Measurements from ENCODE around the gene IGFBP5. TPM values are rescaled to one million over a fixed set of nuclear protein-coding genes. Genes with fewer than 3 reads are reported as not detected.

IGFBP5 gene
- total RNA-seq, 4 donors from 2014 or later = 313 to 1,402 (median 682) TPM

- no peak for ATAC-seq
- peaks cover 4 to 28% (median 5%) of the 10 kb centered on the region in 3 donors for H3K4me1 ChIP-seq
- H3K4me3 ChIP-seq = no peak overlapping the region
Observed at GRCh38 chr2:216732334-216732733, 37.0 kb upstream of the IGFBP5 start.

GRCh38 chr2:216731465-216731864, 36.1 kb upstream of the IGFBP5 start:
- H3K4me1 ChIP-seq = peaks cover 4 to 19% (median 5%) of the 10 kb centered on the region in 3 donors
- no peaks in the 10 kb centered on the region for H3K36me3 ChIP-seq
- 40 to 83% methylated on average over 1 to 5 of the region's 5 CpGs for WGBS, 2 donors (ENCODE audit: low coverage in 1 of 2)
- no peak overlapping the region for H3K27ac ChIP-seq
- TF ChIP-seq EP300 (IDR thresholded peaks at IDR 0.05) (no peak), CTCF (IDR thresholded peaks at IDR 0.05) (no peak), POLR2AphosphoS5 (IDR thresholded peaks at IDR 0.05) (no peak), POLR2A (IDR thresholded peaks at IDR 0.05) (no peak)
- ATAC-seq = no peak
- no peak overlapping the region for H3K4me3 ChIP-seq
- no peaks in the 10 kb centered on the region for H3K9me3 ChIP-seq
- H3K27me3 ChIP-seq = no peaks in the 10 kb centered on the region

More at GRCh38 chr2:216732334-216732733, 37.0 kb upstream of the IGFBP5 start:
- TF ChIP-seq POLR2A (IDR thresholded peaks at IDR 0.05) (no peak), POLR2AphosphoS5 (IDR thresholded peaks at IDR 0.05) (no peak), EP300 (IDR thresholded peaks at IDR 0.05) (no peak)
- Histone ChIP-seq H3K9me3 (no peaks in the 10 kb centered on the region), H3K27me3 (no peaks in the 10 kb centered on the region), H3K36me3 (no peaks in the 10 kb centered on the region), H3K27ac (no peak overlapping the region)
- WGBS, 2 donors (ENCODE audit: low coverage in 1 of 2) = 72% methylated on average over 4 of the region's 7 CpGs; no CpG with 5 or more reads in 1 of the 2 donors

- 77 to 88% methylated on average over 1 to 5 of the region's 5 CpGs for WGBS, 2 donors (ENCODE audit: low coverage in 1 of 2)
- Histone ChIP-seq H3K27me3 (no peaks in the 10 kb centered on the region), H3K4me1 (peaks cover 4 to 13% (median 5%) of the 10 kb centered on the region in 3 donors), H3K36me3 (no peaks in the 10 kb centered on the region), H3K27ac (no peak overlapping the region), H3K9me3 (no peaks in the 10 kb centered on the region), H3K4me3 (no peak overlapping the region)
- TF ChIP-seq EP300 (IDR thresholded peaks at IDR 0.05) (no peak), CTCF (IDR thresholded peaks at IDR 0.05) (no peak)
- ATAC-seq = no peak
Observed at GRCh38 chr2:216730871-216731270, 35.5 kb upstream of the IGFBP5 start.

- TF ChIP-seq POLR2A (IDR thresholded peaks at IDR 0.05) (no peak), EP300 (IDR thresholded peaks at IDR 0.05) (no peak), CTCF (IDR thresholded peaks at IDR 0.05) (no peak), POLR2AphosphoS5 (IDR thresholded peaks at IDR 0.05) (no peak)
- 83 to 93% methylated on average over 6 of the region's 8 CpGs for WGBS, 2 donors (ENCODE audit: low coverage in 1 of 2)
Observed at GRCh38 chr2:216727346-216728122, 32.2 kb upstream of the IGFBP5 start.

GRCh38 chr2:216724190-216724589, 28.8 kb upstream of the IGFBP5 start:
- Histone ChIP-seq H3K27me3 (no peaks in the 10 kb centered on the region), H3K4me3 (no peak overlapping the region), H3K36me3 (no peaks in the 10 kb centered on the region), H3K9me3 (no peaks in the 10 kb centered on the region), H3K27ac (no peak overlapping the region), H3K4me1 (no peaks in the 10 kb centered on the region)
- 92 to 100% methylated on average over 1 to 2 of the region's 5 CpGs for WGBS, 2 donors (ENCODE audit: low coverage in 1 of 2)
- no peak for TF ChIP-seq POLR2A (IDR thresholded peaks at IDR 0.05)
- TF ChIP-seq POLR2AphosphoS5 (IDR thresholded peaks at IDR 0.05) = no peak
- TF ChIP-seq CTCF (IDR thresholded peaks at IDR 0.05) = no peak
- TF ChIP-seq EP300 (IDR thresholded peaks at IDR 0.05) = no peak
- no peak for ATAC-seq

More at GRCh38 chr2:216727346-216728122, 32.2 kb upstream of the IGFBP5 start:
- no peak overlapping the region for H3K4me3 ChIP-seq
- no peaks in the 10 kb centered on the region for H3K9me3 ChIP-seq
- no peaks in the 10 kb centered on the region for H3K4me1 ChIP-seq
- no peak for ATAC-seq
- H3K36me3 ChIP-seq = no peaks in the 10 kb centered on the region
- no peak overlapping the region for H3K27ac ChIP-seq
- H3K27me3 ChIP-seq = no peaks in the 10 kb centered on the region

Data from gastroesophageal sphincter (tissue), 4 donors.